Memory B cell (primary cell): ENCODE data around the gene C14orf132.

Experiments used
- ATAC-seq: fragments of 150-1000 bp; cut with Tn5 transposase; 2 replicates; pipeline ENCODE4 v1.10.0; 2021; ENCODE audit warnings: low read depth, mild to moderate bottlenecking, moderate library complexity
- DNase-seq, 2 donors: peaks; one replicate each; pipeline ENCODE4 v3.0.0; 2022; ENCODE audit warnings: low spot score in 2 of 2
- H3K27ac Mint-ChIP-seq: one replicate; pipeline ENCODE4 v1.8.0; 2022; ENCODE audit warnings: mild to moderate bottlenecking, moderate library complexity, mixed read lengths
- H3K27me3 Mint-ChIP-seq: one replicate; pipeline ENCODE4 v1.8.0; 2022; ENCODE audit warnings: mixed read lengths
- H3K36me3 Mint-ChIP-seq: one replicate; pipeline ENCODE4 v1.8.0; 2022; ENCODE audit warnings: mild to moderate bottlenecking, mixed read lengths
- H3K4me1 Mint-ChIP-seq: one replicate; pipeline ENCODE4 v1.8.0; 2022; ENCODE audit warnings: mixed read lengths
- H3K4me3 Mint-ChIP-seq: one replicate; pipeline ENCODE4 v1.8.0; 2022; ENCODE audit warnings: mild to moderate bottlenecking, moderate library complexity, mixed read lengths
- H3K9me3 Mint-ChIP-seq: one replicate; pipeline ENCODE4 v1.8.0; 2022; ENCODE audit warnings: mixed read lengths

C14orf132 gene

DNA sequence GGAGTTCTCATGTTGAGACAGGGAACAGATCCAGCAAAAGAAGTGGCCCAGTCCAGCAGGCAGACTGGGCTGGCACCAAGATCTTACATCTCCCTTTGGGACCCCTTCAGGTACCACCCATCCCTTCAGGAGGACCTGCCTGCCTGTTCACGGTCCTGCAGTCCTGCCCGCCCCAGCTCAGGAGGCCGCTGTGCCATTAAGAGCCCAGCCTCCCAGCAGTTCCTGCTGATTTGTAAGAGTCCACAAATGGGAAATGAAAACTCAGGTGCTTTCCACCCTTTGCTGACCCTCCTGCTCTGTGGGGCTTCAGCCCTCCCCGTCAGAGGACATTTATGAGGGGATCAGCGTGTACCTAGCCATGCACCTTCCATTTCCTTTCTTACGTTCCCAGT, 39.5 kb downstream of the C14orf132 start:
- no peak for ATAC-seq
- Mint-ChIP-seq H3K27me3 (peaks cover 3% of the 10 kb centered on the region), H3K9me3 (peaks cover 3% of the 10 kb centered on the region), H3K36me3 (no peaks in the 10 kb centered on the region), H3K4me1 (no peaks in the 10 kb centered on the region), H3K27ac (no peak overlapping the region), H3K4me3 (no peak overlapping the region)
- DNase-seq: no peak

DNA sequence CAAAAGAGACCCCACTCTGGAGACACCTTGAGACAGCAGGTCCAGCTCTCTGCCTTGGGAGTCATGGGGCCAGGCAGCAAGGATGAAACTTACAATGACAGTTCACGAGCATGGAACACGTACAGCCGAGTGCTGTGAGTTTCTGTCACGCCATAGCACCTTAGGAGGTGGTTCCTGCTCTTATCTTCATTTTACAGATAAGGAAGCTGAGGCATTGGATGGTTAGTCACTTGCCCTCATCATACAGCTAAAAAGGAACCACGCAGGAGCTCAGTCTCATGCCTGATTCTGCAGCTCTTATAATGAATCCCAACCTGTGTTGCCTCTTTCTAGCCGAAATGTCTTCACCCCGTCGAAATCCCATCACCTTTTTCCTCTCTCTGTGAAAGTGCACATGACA, 39.9 kb downstream of the C14orf132 start:
- no peak overlapping the region for H3K27ac Mint-ChIP-seq
- no peaks in the 10 kb centered on the region for H3K4me1 Mint-ChIP-seq
- H3K4me3 Mint-ChIP-seq: no peak overlapping the region
- H3K9me3 Mint-ChIP-seq: no peaks in the 10 kb centered on the region
- no peak for DNase-seq
- no peaks in the 10 kb centered on the region for H3K36me3 Mint-ChIP-seq
- peaks cover 3% of the 10 kb centered on the region for H3K27me3 Mint-ChIP-seq
- no peak for ATAC-seq

GRCh38 chr14:96080571-96080970, 41.4 kb downstream of the C14orf132 start:
- Mint-ChIP-seq H3K27ac (no peak overlapping the region), H3K27me3 (peaks cover 3% of the 10 kb centered on the region), H3K4me3 (no peak overlapping the region), H3K4me1 (no peaks in the 10 kb centered on the region), H3K36me3 (no peaks in the 10 kb centered on the region), H3K9me3 (no peaks in the 10 kb centered on the region)
- DNase-seq (no peak), ATAC-seq (no peak)

DNA sequence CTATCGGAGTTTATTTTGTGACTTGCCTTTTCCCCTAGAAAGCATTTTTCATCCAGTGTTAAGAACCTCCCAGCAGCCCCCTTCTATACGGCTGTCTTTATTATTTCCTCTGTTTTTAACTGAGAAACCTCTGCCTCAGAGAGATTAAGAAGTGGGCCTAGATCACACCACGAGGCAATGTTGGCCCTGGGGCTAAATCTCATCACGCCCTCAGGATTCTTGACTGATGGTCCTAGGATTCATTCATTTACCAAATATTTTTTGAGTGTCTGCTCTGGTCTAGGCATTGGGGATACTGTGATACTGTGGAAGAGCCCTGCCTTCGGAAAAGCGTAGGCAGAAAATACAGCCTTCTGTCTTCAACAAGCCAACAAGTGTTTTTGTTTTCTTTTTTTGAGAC, 42.1 kb downstream of the C14orf132 start:
- no peak for ATAC-seq
- no peaks in the 10 kb centered on the region for H3K9me3 Mint-ChIP-seq

GRCh38 chr14:96081767-96082400, 42.7 kb downstream of the C14orf132 start:
- no peak for DNase-seq
- H3K27ac Mint-ChIP-seq: no peak overlapping the region
- H3K36me3 Mint-ChIP-seq: no peaks in the 10 kb centered on the region
- H3K4me3 Mint-ChIP-seq: no peak overlapping the region
- no peak for ATAC-seq
- peaks cover 3% of the 10 kb centered on the region for H3K27me3 Mint-ChIP-seq
- no peaks in the 10 kb centered on the region for H3K9me3 Mint-ChIP-seq
- H3K4me1 Mint-ChIP-seq: no peaks in the 10 kb centered on the region

More for the DNA sequence above, 42.1 kb downstream of the C14orf132 start:
- DNase-seq: no peak
- no peaks in the 10 kb centered on the region for H3K4me1 Mint-ChIP-seq
- H3K27ac Mint-ChIP-seq: no peak overlapping the region
- H3K36me3 Mint-ChIP-seq: no peaks in the 10 kb centered on the region
- H3K27me3 Mint-ChIP-seq: peaks cover 3% of the 10 kb centered on the region
- H3K4me3 Mint-ChIP-seq: no peak overlapping the region

GRCh38 chr14:96082420-96083300, 43.5 kb downstream of the C14orf132 start:
- Mint-ChIP-seq H3K4me3 (no peak overlapping the region), H3K36me3 (no peaks in the 10 kb centered on the region), H3K27me3 (peaks cover 3% of the 10 kb centered on the region), H3K9me3 (no peaks in the 10 kb centered on the region), H3K27ac (no peak overlapping the region), H3K4me1 (no peaks in the 10 kb centered on the region)
- no peak for DNase-seq
- ATAC-seq: no peak

DNA sequence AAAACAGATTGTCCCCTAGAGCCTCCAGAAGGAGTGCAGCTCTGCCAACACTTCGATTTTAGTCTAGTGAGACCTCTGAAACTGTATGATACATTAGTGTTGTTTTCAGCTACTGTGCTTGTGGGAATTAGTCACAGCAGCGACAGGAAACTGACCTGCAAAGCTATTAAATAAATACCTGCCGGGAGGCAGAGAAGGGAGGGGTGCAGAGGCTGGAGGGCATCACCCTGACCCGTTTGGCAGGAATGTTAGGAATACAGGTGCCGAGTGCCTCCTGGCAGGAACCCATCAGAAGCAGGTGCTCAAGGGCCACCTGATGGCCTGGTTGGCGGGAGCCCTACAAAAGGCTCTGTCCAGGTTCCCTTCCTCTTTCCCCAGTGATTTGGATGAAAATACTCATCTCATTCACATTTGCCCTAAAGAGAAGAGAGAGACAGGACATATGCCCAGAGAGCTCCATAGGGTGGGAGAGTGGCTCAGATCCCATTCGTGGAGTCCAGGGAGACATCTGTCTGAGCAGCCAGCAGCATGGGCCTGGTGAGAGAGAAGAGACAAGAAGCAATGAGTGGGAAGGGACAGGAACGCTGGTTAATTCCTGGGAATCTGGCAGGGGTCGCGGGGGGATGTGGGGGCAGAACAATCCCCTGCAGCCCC, 44.6 kb downstream of the C14orf132 start:
- Mint-ChIP-seq H3K27me3 (no peaks in the 10 kb centered on the region), H3K27ac (no peak overlapping the region), H3K9me3 (no peaks in the 10 kb centered on the region), H3K4me3 (no peak overlapping the region), H3K36me3 (no peaks in the 10 kb centered on the region), H3K4me1 (no peaks in the 10 kb centered on the region)
- ATAC-seq (no peak), DNase-seq (no peak)

GRCh38 chr14:96084796-96085195, 45.6 kb downstream of the C14orf132 start:
- no peak for ATAC-seq

GRCh38 chr14:96085369-96085768, 46.2 kb downstream of the C14orf132 start:
- H3K9me3 Mint-ChIP-seq: no peaks in the 10 kb centered on the region
- no peaks in the 10 kb centered on the region for H3K27me3 Mint-ChIP-seq
- H3K36me3 Mint-ChIP-seq: no peaks in the 10 kb centered on the region
- H3K27ac Mint-ChIP-seq: no peak overlapping the region
- H3K4me3 Mint-ChIP-seq: no peak overlapping the region
- DNase-seq (no peak), ATAC-seq (no peak)
- H3K4me1 Mint-ChIP-seq: no peaks in the 10 kb centered on the region

More at GRCh38 chr14:96084796-96085195, 45.6 kb downstream of the C14orf132 start:
- no peak for DNase-seq
- Mint-ChIP-seq H3K4me1 (no peaks in the 10 kb centered on the region), H3K27ac (no peak overlapping the region), H3K27me3 (no peaks in the 10 kb centered on the region), H3K36me3 (no peaks in the 10 kb centered on the region), H3K4me3 (no peak overlapping the region), H3K9me3 (no peaks in the 10 kb centered on the region)

DNA sequence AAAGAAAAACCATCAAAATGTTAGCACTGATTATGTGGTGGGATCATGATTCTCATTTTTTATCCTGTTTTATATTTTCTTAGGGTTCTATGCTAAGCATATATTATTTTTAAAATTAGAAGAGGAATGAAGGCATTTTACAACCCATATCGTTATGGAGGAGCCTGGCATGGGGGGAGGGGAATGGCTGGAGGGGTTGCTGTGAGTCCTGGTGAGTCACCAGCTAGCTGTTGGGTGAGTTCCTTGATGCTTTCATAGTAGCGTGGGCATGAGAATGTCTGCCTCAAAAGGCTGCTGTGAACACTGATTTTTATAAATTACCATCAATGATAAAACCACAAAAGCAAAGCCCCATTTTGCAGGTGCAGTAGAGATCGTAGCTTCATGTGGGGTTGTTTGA, 46.9 kb downstream of the C14orf132 start:
- Mint-ChIP-seq H3K4me1 (no peaks in the 10 kb centered on the region), H3K36me3 (no peaks in the 10 kb centered on the region), H3K4me3 (no peak overlapping the region), H3K9me3 (no peaks in the 10 kb centered on the region), H3K27me3 (no peaks in the 10 kb centered on the region), H3K27ac (no peak overlapping the region)
- DNase-seq (no peak), ATAC-seq (no peak)

DNA sequence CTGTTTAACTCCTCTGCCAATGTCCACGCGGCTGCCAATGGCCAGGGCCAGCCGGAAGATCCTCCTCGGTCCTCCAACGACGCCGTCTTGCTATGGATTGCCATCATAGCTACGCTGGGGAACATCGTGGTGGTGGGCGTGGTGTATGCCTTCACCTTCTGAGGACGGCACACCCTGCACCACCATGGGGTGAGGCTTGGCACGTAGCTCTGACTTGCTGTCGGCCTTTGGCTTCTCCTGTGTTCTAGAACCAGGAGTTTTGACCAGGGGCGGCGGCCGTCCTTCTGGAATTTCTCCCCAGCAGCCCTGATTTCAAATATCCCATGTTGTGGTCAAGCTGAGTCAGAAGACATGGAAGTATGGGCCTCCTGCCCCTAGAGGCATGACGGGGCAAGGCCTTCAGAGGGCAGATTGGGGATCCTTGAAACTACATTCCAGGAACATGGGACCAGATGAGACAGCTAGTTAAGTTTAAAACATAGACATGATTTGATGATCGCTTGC, 47.5 kb downstream of the C14orf132 start:
- no peak overlapping the region for H3K4me3 Mint-ChIP-seq
- ATAC-seq (no peak), DNase-seq (no peak)
- H3K27me3 Mint-ChIP-seq: no peaks in the 10 kb centered on the region
- H3K36me3 Mint-ChIP-seq: no peaks in the 10 kb centered on the region
- no peaks in the 10 kb centered on the region for H3K9me3 Mint-ChIP-seq
- no peaks in the 10 kb centered on the region for H3K4me1 Mint-ChIP-seq
- no peak overlapping the region for H3K27ac Mint-ChIP-seq

DNA sequence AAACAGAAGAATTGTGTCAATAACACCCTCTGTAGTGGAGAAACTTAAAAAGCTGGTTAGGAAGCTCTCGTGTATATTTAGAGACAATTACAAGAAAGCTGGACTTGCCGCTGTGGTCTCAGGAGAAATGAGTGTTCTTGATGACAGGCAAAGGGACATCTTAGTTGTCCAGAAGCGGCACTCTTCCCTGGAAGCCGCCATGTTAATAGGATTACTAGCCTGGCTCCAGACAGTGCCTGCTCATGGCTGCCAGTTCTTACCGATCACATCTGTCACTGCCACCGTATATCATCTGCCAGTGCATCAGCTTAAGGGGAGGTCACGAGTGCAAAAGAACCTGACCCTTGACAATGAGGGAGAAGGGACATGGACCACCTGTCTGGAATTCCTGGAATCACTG, 48.9 kb downstream of the C14orf132 start:
- Mint-ChIP-seq H3K4me1 (no peaks in the 10 kb centered on the region), H3K27ac (no peak overlapping the region), H3K4me3 (no peak overlapping the region), H3K36me3 (no peaks in the 10 kb centered on the region), H3K9me3 (no peaks in the 10 kb centered on the region), H3K27me3 (peaks cover 2% of the 10 kb centered on the region)
- ATAC-seq (no peak), DNase-seq (no peak)

DNA sequence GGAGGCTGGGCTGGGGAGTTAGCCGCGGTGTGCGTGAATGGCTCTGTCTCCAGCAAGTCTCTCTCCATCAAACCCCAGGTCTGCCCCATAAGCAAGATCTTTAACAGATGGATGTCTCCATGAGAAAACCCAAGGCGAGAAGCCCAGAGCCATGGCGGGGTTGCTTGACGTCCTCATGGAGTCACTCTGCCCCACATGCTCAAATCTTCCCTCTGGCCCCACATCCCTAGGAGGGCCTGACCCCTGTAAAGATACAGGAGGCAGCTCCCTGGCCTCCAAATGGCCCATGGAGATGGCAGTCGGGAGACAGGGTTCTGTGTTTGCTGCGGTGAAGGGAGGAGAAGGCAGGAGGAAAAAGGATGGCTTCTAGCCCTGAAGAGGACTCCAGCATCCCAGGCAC, 49.3 kb downstream of the C14orf132 start:
- H3K27ac Mint-ChIP-seq: no peak overlapping the region
- no peak overlapping the region for H3K4me3 Mint-ChIP-seq
- H3K36me3 Mint-ChIP-seq: no peaks in the 10 kb centered on the region
- no peak for DNase-seq
- peaks cover 2% of the 10 kb centered on the region for H3K27me3 Mint-ChIP-seq
- no peak for ATAC-seq
- no peaks in the 10 kb centered on the region for H3K4me1 Mint-ChIP-seq
- no peaks in the 10 kb centered on the region for H3K9me3 Mint-ChIP-seq

GRCh38 chr14:96088911-96089310, 49.7 kb downstream of the C14orf132 start:
- DNase-seq (no peak), ATAC-seq (no peak)
- no peaks in the 10 kb centered on the region for H3K4me1 Mint-ChIP-seq
- H3K9me3 Mint-ChIP-seq: no peaks in the 10 kb centered on the region
- peaks cover 2% of the 10 kb centered on the region for H3K27me3 Mint-ChIP-seq
- no peak overlapping the region for H3K27ac Mint-ChIP-seq
- H3K36me3 Mint-ChIP-seq: no peaks in the 10 kb centered on the region
- no peak overlapping the region for H3K4me3 Mint-ChIP-seq
